Measurements from ENCODE around the gene GOLGA1. TPM values are rescaled to one million over a fixed set of nuclear protein-coding genes. Genes with fewer than 3 reads are reported as not detected.
"Not testable (repeated sequence)": the region's sequence is repeated elsewhere in the genome, so short reads cannot be mapped to it uniquely, and the experiment has no call there.

GOLGA1 gene
- 7.9 and 8.0 TPM in 2 replicates for total RNA-seq (2014; rRNA removed; shearing (Covaris generic))

GRCh38 chr9:124940894-124941678, at the start of gene GOLGA1:
GOLGA1 (minus strand) TSS chr9:124941083; CDS start chr9:124938711, 2,372 bp downstream.
- DNase-seq (ENCODE audit: low spot score) = peak; percentile 87

- no peak for DNase-seq (ENCODE audit: low spot score)
Observed at GRCh38 chr9:124983698-124984097, 42.8 kb upstream of the GOLGA1 start.

GRCh38 chr9:124980431-124980830, 39.5 kb upstream of the GOLGA1 start:
- no peak for DNase-seq (ENCODE audit: low spot score)

GRCh38 chr9:124975131-124975530, 34.2 kb upstream of the GOLGA1 start:
- DNase-seq (ENCODE audit: low spot score) = no peak

GRCh38 chr9:124973807-124974206, 32.9 kb upstream of the GOLGA1 start:
- no peak for DNase-seq (ENCODE audit: low spot score)

GRCh38 chr9:124972241-124972770, 31.4 kb upstream of the GOLGA1 start:
- no peak for DNase-seq (ENCODE audit: low spot score)

GRCh38 chr9:124969401-124969800, 28.5 kb upstream of the GOLGA1 start:
- DNase-seq (ENCODE audit: low spot score) = no peak

- DNase-seq (ENCODE audit: low spot score) = no peak
Observed at GRCh38 chr9:124968238-124968637, 27.4 kb upstream of the GOLGA1 start.

- DNase-seq (ENCODE audit: low spot score) = peak; percentile 13
Observed at GRCh38 chr9:124965775-124966568, 25.1 kb upstream of the GOLGA1 start.

- no peak for DNase-seq (ENCODE audit: low spot score)
Observed at GRCh38 chr9:124964604-124965003, 23.7 kb upstream of the GOLGA1 start.

- DNase-seq (ENCODE audit: low spot score) = no peak
Observed at GRCh38 chr9:124964056-124964455, 23.2 kb upstream of the GOLGA1 start.

- no peak for DNase-seq (ENCODE audit: low spot score)
Observed at GRCh38 chr9:124960409-124960752, 19.5 kb upstream of the GOLGA1 start.

GRCh38 chr9:124959671-124960408, 19.0 kb upstream of the GOLGA1 start:
- DNase-seq (ENCODE audit: low spot score) = not testable (repeated sequence)

GRCh38 chr9:124954255-124954654, 13.4 kb upstream of the GOLGA1 start:
- DNase-seq (ENCODE audit: low spot score) = no peak

GRCh38 chr9:124950050-124950718, 9.3 kb upstream of the GOLGA1 start:
- DNase-seq (ENCODE audit: low spot score) = no peak

- no peak for DNase-seq (ENCODE audit: low spot score)
Observed at GRCh38 chr9:124949387-124949786, 8.5 kb upstream of the GOLGA1 start.

- no peak for DNase-seq (ENCODE audit: low spot score)
Observed at GRCh38 chr9:124947727-124948391, 7.0 kb upstream of the GOLGA1 start.

- DNase-seq (ENCODE audit: low spot score) = no peak
Observed at GRCh38 chr9:124946167-124946566, 5.3 kb upstream of the GOLGA1 start.

GRCh38 chr9:124941679-124942561, 1.0 kb upstream of the GOLGA1 start:
- peak; percentile 26 for DNase-seq (ENCODE audit: low spot score)

GRCh38 chr9:124940521-124940893, 376 bp downstream of the GOLGA1 start:
- DNase-seq (ENCODE audit: low spot score) = no peak
